Stimulated activated CD4-positive, alpha-beta T cell treated with anti-CD3 and anti-CD28 coated beads, TNF-alpha, amount 100 ng/mL, for 24 hours (primary cell): Measurements from ENCODE around the gene CD14.
"Not testable (repeated sequence)": the region's sequence is repeated elsewhere in the genome, so short reads cannot be mapped to it uniquely, and the experiment has no call there.

Source experiments
- DNase-seq, 3 experiments: peaks; one replicate each; pipeline ENCODE4 v3.0.0-alpha.2; 2020; ENCODE audit warnings: low read depth in 3 of 3

The CD14 gene

DNA sequence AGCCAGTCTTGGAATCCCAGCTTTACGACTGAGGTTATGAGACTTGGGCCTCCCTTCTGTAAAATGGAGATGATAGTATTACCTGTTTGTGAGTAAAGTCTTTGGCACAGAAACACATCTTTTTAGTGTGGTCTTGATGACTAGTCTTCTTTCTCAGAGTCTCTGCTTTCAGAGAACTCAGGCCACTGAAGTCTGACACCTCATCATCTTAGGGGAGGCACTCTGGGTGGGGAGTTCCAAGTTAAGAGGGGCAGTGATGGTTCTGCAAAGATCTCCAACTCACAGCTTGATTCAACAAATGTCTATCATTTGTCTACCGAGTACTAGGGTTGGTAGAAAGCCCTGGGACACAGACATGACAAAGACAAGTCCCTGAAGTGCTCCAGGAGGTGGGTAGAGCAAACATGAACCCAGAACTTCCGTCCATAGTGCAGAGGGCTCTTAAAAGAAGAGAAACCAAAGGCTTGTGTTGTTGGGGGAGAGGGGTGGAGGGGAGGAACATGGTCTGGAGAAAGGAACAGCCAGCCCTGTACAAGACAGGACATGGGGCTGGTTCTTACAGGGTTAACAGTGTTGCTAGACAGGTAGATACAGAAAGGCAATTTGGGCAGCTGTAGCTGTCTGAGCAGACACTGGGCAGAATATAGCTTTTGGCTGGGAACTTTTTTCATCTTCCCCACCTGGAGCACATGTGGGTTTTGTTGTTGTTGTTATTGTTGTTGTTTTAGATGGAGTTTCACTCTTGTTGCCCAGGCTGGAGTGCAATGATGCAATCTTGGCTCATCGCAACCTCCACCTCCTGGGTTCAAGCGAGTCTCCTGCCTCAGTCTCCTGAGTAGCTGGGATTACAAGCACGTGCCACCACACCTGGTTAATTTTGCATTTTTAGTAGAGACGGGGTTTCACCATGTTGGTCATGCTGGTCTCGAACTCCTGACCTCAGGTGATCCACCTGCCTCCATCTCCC is 2.6 kb upstream of the CD14 start:
- DNase-seq, result no peak

DNA sequence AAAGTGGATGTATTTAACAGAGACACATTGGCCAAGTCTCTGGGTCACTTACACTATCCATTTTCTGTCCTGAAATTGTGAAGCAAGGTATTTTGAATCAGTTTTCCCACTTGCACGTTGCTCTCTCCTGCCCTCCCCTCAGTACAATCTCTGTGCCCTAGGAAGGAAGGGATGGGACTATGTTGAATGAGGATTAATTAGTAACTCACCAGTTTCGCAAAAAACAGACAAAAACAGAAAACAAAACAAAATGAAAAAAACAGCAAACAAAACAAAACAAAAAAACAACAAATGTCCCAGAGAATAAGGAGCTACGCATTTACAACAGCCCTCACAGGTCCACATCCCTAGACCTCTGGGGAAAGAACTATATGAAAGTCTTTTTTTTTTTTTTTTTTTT is 1.1 kb upstream of the CD14 start:
- no peak for DNase-seq

DNA sequence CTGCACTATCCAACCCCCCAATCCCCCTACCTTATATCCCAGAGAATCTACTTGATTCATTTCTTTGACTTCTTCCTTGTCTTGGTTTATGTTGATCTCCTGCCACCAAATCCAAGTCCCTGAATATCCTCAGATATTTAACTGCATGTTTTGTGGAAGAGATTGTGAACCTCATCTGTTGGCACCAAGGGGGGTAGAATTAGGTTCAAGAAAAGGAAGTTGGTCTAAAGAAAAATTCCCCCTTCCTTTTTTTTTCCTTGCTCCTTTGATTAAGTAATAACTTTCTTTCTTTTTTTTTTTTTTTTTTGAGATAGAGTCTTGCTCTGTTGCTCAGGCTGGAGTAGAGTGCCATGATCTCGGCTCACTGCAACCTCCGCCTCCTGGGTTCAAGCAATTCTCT is 526 bp upstream of the CD14 start:
- no peak for DNase-seq

DNA sequence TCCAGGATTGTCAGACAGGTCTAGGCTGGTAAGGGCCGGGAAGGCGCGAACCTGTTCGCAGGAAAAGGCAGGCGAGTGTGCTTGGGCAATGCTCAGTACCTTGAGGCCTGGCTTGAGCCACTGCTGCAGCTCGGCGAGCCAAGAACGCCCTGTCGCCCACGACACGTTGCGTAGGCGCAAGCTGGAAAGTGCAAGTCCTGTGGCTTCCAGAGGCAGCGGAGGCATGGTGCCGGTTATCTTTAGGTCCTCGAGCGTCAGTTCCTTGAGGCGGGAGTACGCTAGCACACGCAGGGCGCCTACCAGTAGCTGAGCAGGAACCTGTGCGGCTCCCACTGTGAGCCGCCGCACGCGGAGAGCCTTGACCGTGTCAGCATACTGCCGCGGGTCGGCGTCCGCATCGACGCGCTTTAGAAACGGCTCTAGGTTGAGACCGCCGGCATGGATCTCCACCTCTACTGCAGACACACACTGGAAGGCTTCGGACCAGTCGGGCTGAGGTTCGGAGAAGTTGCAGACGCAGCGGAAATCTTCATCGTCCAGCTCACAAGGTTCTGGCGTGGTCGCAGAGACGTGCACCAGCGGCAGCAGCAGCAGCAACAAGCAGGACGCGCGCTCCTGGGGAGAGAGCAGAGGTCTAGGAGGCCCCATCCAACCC is 482 bp downstream of the CD14 start:
- DNase-seq, result peak in 1 of 3 experiments; percentile 53

DNA sequence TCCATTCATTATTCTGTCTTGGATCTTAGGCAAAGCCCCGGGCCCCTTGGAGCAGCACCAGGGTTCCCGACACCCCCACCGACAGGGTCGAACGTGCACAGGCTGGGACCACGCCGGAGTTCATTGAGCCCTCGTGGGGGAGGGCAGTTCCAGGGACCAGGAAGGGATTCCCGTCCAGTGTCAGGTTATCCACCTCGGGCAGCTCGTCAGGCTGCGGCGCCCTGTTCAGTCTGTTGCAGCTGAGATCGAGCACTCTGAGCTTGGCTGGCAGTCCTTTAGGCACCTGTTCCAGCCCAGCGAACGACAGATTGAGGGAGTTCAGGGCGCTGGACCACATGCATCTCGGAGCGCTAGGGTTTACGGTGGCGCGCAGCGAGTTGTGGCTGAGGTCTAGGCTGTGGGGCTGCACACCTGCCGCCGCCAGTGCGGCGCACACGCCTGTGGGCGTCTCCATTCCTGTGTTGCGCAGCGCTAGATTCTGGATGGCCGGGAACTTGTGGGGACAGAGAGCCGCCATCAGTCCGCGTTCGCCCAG is 1.1 kb downstream of the CD14 start:
- DNase-seq, result peak in 1 of 3 experiments; percentile 28

DNA sequence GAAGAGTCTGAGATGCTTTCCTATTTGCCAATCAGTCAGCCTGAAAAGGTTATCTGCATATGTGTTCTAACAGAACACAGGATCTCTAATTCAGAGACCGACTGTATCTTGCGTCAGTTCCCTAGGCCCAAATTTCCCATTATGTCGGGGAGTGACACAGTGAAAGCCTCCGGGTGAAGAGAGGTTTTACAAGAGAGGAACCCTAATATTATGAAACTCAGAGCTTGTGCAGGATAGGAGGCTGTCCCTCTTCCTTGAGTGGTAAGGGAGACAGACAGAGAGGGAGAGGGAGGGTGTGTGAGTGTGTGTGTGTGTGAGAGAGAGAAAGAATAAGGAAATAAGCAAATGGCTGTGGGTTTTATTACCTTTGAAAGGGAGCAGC is 1.9 kb downstream of the CD14 start:
- DNase-seq, result no peak

DNA sequence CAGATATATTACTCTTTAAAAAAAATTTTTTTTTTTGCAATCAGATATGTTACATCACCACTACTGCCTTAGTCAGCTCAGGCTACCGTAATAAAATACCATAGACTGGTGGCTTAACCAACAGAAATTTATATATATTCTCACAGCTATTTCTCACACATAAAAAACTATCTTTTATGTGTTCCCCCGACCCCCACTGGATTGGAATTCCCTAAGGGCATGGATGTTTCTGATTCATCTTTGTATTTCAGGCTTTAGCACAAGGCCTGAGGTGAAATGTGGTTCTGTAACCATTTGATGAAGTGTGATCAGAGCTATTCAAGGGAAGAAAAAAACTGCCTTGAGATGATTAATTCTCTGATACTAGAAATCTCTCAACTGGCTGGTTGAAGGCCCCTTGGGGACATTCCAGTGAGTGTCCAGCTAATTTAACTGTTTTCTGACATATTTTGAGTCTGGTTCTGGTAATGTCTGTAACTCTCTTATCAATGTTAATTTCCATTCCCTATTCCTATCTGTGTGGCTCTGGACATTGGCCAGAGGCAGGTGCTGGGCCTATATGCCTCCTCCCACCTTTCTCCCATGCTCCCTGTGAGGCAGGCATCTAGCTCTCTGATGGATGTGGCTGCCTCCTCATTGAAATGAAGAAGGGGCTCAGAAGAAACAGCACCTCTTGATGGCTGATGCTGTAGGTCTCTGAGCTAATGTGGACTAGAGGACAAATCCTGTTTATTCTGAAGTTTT is 2.5 kb downstream of the CD14 start:
- DNase-seq, result no peak

DNA sequence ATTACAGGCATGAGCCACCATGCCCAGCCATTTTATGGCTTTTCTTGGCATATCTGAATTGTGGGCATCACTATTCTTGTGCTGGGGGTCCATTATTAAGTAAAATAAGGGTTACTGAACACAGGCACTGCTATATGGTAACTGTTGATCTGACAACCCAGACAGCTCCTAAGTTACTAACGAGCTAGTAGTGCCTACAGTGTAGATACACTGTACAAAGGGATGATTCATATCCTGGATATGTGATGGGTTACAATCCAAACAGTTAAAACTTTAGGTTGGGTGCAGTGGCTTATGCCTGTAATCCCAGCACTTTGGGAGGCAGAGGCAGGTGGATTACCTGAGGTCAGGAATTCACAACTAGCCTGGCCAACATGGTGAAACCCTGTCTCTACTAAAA is 4.3 kb downstream of the CD14 start:
- DNase-seq, result no peak

DNA sequence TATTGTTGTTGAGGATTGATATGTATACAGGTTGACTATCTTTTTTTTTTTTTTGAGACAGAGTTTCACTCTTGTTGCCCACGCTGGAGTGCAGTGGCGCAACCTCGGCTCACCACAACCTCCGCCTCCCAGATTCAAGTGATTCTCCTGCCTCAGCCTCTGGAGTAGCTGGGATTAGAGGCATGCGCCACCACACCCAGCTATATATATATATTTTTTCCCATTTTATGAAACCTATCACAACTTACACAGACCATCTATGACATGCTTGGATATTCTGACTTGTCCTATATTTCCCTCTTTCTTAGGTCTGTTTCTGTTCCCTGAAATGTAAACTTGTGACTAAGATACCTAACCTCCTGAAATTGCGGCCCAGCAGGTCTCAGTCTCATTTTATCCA is 5.0 kb downstream of the CD14 start:
- no peak for DNase-seq

DNA sequence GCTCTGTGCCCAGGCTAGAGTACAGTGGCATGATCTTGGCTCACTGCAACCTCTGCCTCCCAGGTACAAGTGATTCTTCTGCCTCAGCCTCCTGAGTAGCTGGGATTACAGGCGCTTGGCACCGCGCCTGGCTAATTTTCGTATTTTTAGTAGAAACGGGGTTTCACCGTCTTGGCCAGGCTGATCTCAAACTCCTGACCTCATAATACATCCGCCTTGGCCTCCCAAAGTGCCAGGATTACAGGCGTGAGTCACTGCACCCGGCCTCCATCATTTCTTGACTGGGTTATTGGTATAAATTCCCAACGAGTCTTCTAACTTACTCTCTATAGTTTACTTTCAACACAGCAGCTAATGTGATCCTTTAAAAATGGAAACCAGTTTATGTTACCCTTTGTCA is 8.1 kb downstream of the CD14 start:
- DNase-seq, result not testable (repeated sequence)

DNA sequence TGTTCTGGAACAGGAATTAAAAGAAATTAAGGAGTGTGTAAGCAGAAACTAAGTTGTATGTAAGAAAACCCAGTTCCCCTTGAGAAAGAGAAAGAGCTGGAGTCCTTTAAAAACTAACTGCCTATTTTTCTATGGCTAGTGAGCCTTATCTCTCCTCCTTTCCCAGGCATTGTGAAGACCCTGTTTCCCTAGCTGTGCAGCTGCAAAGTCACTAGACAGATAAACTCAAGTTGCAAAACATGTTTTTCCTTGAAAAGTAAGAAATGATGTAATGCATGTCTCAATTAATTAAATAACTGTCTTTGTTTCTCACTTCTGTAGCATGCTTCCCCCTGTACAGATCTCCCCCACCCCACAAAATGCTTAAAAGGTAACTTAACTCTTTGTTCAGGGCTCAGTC is 9.9 kb downstream of the CD14 start:
- DNase-seq, result not testable (repeated sequence)

DNA sequence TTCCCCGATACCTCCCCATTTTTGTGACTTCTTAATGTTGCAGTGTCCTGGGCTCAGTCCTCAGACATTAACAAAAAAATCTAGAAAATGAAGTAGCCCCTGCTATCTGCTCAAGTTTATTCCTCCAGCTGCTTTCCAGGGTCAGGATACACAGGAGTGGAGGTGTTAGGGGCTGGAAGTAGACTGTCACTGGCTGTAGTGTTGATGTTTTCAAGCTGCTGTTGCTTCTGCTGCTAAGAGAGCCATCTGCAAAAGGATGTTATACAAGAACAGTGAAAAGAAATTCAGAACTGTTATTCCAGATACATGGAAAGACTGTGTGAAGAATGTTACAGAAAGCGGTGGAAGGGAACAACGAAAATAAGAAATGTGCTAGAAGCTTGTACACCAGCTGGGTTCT is 10.7 kb downstream of the CD14 start:
- no peak for DNase-seq

DNA sequence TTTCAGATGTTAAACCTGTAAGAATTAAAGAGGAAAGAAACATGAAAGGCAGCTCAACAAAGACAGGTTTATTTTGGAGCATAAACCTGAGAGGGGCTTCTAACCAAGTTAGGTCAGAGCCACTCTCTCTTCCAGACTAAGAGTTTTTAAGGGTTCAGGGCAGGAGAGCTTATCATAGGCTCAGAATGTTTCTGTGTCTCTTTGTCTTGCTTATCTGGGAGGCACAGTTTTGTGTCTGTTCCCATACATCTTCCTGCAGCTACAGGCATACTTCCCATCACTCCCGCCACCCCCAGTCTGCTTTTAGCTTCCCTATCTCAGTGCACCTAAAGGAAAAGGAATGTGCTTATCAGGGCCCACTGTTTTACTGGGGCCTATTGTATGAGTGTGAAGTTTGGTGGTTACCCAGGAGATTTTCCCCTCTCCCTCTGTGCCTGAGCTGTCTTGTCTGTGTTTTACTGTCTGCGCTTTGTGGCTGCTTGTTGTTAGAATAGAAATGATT is 21.9 kb downstream of the CD14 start:
- no peak for DNase-seq

DNA sequence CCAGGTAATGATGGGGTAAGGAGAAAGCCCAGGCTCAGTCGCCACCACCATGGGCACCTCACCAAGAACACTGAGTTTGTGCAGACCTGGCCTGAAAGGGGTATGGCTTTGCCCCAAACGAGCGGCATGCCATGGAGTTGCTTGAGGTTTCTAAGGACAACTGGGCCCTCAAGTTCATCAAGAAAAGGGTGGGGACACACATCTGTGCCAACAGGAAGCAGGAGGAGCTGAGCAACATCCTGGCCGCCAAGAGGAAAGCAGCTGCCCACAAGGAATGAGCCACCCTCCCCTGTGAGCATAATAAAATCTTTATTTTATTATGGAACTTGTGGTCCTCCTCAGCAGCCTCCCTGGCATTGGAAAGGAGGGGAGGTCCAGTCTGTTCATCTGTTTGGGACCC is 23.8 kb downstream of the CD14 start:
- DNase-seq, result no peak

DNA sequence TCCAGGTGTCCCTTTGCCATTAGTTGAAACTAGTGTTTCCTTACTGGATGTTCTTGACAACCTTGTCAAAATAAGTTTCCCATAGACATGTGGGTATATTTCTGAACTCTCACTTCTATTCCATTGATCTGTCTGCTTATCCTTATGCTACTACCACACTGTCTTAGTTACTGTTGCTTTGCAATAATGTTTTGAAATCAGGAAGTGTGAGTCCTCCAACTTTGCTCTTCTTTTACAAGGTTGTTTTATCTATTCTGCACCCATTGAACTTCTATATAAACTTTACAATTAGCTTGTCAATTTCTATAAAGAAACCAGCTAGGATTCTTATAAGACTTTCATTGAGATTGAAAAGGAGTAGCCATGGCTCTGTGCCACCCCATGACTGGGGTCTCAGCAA is 24.3 kb downstream of the CD14 start:
- DNase-seq, result no peak

DNA sequence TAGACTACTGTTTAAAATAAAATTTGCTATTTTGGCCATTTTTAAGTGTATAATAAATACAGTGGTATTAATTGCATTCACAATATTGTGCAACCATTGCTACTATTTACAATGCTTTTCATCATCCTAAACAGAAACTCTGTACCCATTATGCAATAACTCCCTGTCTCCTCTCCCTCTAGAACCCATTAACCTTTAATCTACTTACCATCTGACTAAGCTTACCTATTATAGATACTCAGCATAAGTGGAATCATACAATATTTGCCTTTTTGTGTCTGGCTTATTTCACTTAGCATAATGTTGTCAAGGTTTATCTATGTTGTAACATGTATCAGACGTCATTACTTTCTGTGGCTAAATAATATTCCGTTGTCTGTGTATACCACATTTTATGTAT is 25.9 kb downstream of the CD14 start:
- DNase-seq, result no peak

DNA sequence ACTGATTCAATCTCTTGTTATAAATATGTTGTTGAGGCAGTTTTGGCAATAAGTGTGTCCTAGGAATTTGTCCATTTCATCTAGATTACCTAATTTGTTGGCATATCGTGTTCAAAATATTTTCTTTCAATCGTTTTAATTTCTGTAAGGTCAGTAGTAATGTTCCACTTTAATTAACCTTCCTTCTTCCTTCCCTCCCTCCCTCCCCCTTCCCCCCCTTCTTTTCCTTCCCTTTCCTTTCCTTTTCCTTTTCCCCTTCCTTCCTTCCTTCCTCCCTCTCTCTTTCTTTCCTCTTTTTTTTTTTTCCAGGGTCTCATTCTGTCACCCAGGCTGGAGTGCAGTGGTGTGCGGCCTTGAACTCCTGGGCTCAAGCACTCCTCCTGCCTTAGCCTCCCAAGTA is 27.1 kb downstream of the CD14 start:
- DNase-seq, result no peak

DNA sequence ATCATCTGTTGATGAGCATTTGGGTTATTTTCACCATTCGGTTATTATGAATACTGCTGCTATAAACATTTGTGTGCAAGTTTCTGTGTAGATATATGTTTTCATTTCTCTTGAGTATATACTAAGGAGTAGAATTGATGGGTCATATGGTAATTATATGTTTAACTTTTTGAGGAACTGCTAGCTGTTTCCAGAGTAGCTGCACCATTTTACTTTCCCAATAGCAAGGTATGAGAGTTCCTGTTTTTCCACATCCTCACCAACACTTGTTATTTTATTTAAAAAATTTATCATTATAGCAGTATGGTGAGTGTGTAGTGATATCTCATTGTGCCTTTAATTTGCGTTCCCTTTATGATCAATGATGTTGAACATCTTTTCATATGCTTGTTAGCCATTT is 29.2 kb downstream of the CD14 start:
- DNase-seq, result no peak

DNA sequence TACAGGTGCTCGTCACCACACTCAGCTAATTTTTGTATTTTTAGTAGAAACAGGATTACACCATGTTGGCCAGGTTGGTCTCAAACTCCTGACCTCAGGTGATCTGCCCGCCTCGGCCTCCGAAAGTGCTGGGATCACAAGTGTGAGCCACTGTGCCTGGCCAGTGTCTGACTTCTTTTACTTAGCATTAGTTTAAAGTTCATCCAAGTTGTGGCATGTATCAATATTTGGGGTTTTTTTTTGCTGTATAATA is 29.6 kb downstream of the CD14 start:
- DNase-seq, result not testable (repeated sequence)

DNA sequence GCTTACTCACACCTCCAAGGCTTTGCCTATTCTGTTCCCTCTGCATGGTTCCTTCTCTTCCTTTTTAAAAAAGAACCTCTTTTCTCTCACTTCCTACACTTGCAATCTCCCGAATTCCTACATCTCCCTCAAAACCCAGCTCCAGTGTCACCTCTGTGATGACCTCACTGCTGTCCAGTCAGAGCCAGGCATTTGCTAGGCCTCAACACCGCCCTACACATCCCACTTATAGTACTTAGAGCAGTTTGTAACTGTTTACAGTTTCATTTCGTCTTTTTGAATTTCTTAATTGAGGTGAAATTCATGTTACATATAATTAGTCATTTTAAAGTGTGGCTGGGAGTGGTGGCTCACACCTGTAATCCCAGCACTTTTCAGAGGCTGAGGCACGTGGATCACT is 30.8 kb downstream of the CD14 start:
- no peak for DNase-seq

DNA sequence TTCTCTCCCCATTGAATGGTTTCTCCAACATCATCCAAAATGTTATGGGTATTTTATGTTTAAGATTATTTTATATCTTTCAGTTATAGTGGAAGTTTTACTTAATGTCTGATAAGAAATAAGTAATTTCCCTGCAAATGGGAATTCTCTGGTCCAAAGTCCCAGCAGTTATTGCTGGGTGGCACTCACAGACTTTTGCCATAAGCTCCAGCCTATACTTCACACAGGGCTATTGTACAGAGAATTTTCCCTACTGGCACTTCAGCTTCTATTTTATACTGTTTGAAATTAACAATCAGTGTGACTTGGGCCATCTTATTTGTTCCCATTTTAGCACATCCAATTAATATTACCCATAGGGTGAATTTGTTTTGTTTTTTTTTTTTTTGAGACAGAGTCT is 32.9 kb downstream of the CD14 start:
- DNase-seq, result no peak

DNA sequence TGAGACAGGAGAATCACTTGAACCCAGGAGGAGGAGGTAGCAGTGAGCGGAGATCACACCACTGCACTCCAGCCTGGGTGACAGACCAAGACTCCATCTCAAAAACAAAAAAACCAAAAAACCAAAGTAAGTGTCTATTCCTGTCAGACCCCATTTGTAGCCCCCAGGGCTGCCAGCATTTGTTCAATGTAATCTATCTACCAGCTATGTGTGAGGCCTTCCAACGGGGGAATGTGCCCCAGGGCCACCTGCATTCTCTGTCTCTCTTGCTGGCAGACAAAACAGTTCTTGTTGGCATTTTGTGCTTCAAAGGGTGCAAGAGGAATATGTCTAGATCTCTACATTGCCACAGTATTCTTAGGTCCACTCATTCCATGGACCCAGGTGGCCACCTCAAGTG is 34.1 kb downstream of the CD14 start:
- DNase-seq, result no peak
